Activated CD4-positive, alpha-beta memory T cell treated with anti-CD3 and anti-CD28 coated beads, Interleukin-2, amount 10 ng/mL, durations not matched to agents 7 days and 5 days (primary cell): Measurements from ENCODE around the gene DDC. TPM values are rescaled to one million over a fixed set of nuclear protein-coding genes. Genes with fewer than 3 reads are reported as not detected.

Experiments used
- CTCF ChIA-PET: fragments of 350-600 bp; sonication (Branson Sonifier 250); formaldehyde crosslinking; loops from one replicate; lab custom pipeline; 2021; ENCODE audit warnings: antibody characterized with exemption, inconsistent platforms; lab: Charles Lee
- POLR2A ChIA-PET: fragments of 350-600 bp; sonication (Branson Sonifier 250); formaldehyde crosslinking; loops from one replicate; lab custom pipeline; 2021; ENCODE audit warnings: antibody characterized with exemption; lab: Charles Lee
- DNase-seq: peaks from one replicate; pipeline ENCODE4 v3.0.0-alpha.2; 2020
- H3K27ac Mint-ChIP-seq: one replicate; pipeline ENCODE4 v1.8.0; 2021; ENCODE audit warnings: mild to moderate bottlenecking, mixed read lengths
- H3K27me3 Mint-ChIP-seq: one replicate; pipeline ENCODE4 v1.8.0; 2021; ENCODE audit warnings: mixed read lengths
- H3K36me3 Mint-ChIP-seq: one replicate; pipeline ENCODE4 v1.8.0; 2021; ENCODE audit warnings: low read depth, mixed read lengths
- H3K4me1 Mint-ChIP-seq: one replicate; pipeline ENCODE4 v1.8.0; 2021; ENCODE audit warnings: mixed read lengths
- H3K4me3 Mint-ChIP-seq: one replicate; pipeline ENCODE4 v1.8.0; 2021; ENCODE audit warnings: mild to moderate bottlenecking, mixed read lengths
- H3K9me3 Mint-ChIP-seq: one replicate; pipeline ENCODE4 v1.8.0; 2021; ENCODE audit warnings: mixed read lengths
- total RNA-seq, 2 experiments: library from RNA; stranded (reverse); gene quantifications; one replicate each; pipeline ENCODE4 v1.2.3, GENCODE V29; 2021

DDC gene
- total RNA-seq, result not detected

DNA sequence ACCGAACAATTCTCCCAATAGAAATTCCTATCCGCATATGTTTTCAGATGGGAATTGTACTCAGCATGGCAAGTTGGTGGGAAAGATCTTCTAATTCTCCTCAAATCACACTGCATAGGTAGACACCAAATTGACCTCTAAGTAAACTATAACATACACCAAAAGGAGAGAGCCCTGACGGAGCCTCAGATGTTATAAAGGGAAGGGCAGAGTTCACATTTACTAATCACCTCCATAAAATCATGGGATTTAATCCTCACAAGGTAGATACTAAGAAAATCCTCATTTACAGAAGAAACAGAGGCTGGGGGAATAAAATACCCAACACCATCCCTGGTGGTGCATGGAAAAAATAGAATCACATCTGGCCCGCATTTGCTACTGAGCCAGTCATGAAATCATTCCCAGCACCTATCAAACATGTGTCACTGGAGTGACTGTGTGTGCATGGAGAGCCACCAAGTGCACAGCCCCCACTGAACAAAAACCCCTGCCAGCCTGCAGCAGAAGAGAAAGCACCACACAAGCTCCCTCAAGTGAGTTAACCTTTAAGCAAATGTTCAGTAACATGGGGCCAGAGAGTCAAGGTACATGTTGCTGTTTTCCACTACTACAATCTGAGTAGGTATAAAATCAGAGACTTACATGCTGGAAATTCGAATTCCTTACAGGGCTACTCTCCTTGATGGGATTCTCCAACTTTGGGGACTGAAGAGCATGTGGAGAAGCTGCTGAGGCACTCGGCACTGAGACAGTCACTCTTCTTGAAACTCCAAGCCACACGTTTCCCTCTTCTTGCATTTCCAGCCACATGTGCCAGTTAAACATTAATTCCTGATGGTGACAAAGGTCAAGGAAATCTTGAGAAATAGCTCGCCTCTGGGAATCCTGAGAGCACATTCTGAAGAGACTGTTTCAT lies at the start of gene DDC:
DDC (minus strand) TSS at position 766 of the 919 bp plus-strand sequence. CDS start 21,320 bp downstream, outside the sequence.
- DNase-seq, result no peak
- CTCF ChIA-PET, result interaction anchor here (0.5 kb wide), 1 partner anchor 54 kb away, joined by 4 read pairs; no protein-coding TSS in a partner anchor
- Mint-ChIP-seq H3K9me3 (no peaks in the 10 kb centered on the region), H3K27me3 (peaks cover 28% of the 10 kb centered on the region), H3K4me3 (no peak within 1 kb of the TSS), H3K4me1 (no peaks in the 10 kb centered on the region), H3K27ac (no peak within 1 kb of the TSS), H3K36me3 (no peaks in the 10 kb centered on the region)
- POLR2A ChIA-PET, result no interaction called here

DNA sequence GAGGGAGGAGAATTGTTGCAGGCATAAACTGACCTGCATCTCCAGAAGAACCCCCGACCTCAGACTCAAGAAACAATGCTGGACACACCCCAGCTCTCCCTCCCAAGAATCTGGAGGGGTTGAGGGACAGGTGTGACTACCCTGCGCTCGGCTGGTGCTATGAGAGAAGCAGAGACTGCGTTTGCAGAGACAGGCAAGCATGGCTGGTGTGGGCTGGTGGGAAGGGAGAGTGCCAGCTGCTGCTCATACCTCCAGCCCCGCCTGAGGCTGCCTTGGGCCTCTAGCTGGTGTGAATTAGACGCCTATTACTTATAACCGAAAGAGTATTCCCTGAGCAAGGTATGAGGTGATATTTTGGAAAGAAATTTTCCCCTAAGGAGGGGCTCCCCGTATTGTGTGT lies 48.3 kb upstream of the DDC start:
- CTCF ChIA-PET, result interaction anchor here (0.9 kb wide), 1 partner anchor 547 kb away, joined by 3 read pairs; no protein-coding TSS in a partner anchor
- Mint-ChIP-seq H3K27ac (no peak overlapping the region), H3K4me3 (no peak overlapping the region), H3K27me3 (no peaks in the 10 kb centered on the region), H3K9me3 (no peaks in the 10 kb centered on the region), H3K36me3 (no peaks in the 10 kb centered on the region), H3K4me1 (peaks cover 35% of the 10 kb centered on the region)
- POLR2A ChIA-PET, result no interaction called here
- DNase-seq, result no peak

GRCh38 chr7:50612704-50613103 lies 47.5 kb upstream of the DDC start:
- Mint-ChIP-seq H3K4me1 (peaks cover 43% of the 10 kb centered on the region), H3K27me3 (no peaks in the 10 kb centered on the region), H3K36me3 (no peaks in the 10 kb centered on the region), H3K4me3 (no peak overlapping the region), H3K9me3 (no peaks in the 10 kb centered on the region), H3K27ac (no peak overlapping the region)
- CTCF ChIA-PET, result interaction anchor here (0.9 to 3.0 kb wide), 4 partner anchors 18 to 548 kb away, joined by 3 to 15 read pairs (median 4); no protein-coding TSS in a partner anchor
- DNase-seq, result no peak
- POLR2A ChIA-PET, result no interaction called here

GRCh38 chr7:50610521-50611277 lies 45.5 kb upstream of the DDC start:
- Mint-ChIP-seq H3K4me3 (no peak overlapping the region), H3K27me3 (peaks cover 2% of the 10 kb centered on the region), H3K9me3 (no peaks in the 10 kb centered on the region), H3K36me3 (peaks cover 5% of the 10 kb centered on the region), H3K27ac (peak overlapping the region; percentile 24), H3K4me1 (peaks cover 48% of the 10 kb centered on the region)
- POLR2A ChIA-PET, result interaction anchor here (0.7 to 2.5 kb wide), 8 partner anchors 9 to 497 kb away, joined by 3 to 15 read pairs (median 4); no protein-coding TSS in a partner anchor
- CTCF ChIA-PET, result interaction anchor here (0.9 to 3.0 kb wide), 6 partner anchors 9 to 518 kb away, joined by 3 to 15 read pairs (median 4); no protein-coding TSS in a partner anchor
- peak; percentile 78 for DNase-seq

DNA sequence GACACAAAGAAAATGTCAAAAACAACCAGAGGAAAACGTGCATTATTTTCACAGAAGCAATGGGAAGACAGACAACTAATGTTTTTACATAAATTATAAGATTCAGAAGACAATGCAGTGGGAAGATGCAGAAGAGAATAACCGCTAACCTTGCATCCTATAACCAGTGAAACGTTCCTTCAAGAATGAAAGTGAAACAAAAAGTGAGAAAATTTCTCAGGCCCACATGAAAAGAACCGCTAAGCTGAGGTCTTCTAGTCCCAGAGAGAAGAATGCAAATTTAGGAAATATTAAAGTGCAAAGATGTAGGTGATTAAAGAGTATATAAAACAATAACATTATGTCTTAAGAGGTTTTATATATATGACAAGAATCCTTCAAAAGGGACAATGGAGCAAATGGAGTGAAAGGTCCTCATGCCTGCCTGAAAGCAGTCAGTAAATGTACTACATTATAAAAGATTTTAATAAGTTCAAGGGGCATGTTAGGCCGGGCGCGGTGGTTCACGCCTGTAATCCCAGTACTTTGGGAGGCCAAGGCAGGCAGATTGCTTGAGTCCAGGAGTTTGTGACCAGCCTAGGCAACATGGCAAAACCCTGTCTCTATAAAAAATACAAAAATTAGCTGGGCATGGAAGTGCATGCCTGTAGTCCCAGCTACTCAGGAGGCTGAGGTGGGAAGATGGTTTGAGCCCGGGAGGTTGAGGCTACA lies 43.1 kb upstream of the DDC start:
- Mint-ChIP-seq H3K4me3 (peak overlapping the region; percentile 19), H3K9me3 (no peaks in the 10 kb centered on the region), H3K27ac (peak overlapping the region; percentile 13), H3K27me3 (peaks cover 2% of the 10 kb centered on the region), H3K36me3 (peaks cover 6% of the 10 kb centered on the region), H3K4me1 (peaks cover 43% of the 10 kb centered on the region)
- CTCF ChIA-PET, result interaction anchor here (1.0 to 1.6 kb wide), 4 partner anchors 12 to 140 kb away, joined by 4 to 8 read pairs (median 6); no protein-coding TSS in a partner anchor
- DNase-seq, result no peak
- POLR2A ChIA-PET, result interaction anchor here (0.9 to 1.9 kb wide), 6 partner anchors 10 to 140 kb away, joined by 3 to 12 read pairs (median 4); no protein-coding TSS in a partner anchor

DNA sequence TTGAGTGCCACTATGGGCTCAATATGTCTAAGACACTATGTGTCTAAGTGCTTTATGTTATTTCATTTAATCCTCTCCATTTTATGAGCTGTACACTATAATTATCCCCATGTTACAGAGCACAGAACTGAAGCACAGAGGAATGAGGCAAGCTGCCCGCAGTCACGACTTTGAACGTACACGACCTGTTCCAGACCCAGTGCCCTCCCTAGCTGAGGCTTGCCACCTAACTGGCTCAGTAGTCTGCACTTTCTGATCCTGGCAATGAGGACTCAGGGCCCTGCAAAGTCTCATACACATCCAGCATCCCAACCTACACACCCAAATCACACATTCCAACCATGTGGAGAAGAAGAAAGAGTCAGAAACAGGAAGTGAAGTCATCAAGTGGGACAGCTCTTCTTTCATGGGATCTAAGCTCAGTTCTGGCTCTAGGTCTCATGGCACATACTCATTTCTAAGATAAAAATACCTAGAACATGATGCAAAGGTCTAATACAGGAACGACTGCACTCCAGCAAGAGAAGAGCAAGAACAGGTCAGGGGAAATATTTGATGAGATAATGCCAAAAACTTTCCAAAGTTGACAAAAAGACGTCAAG lies 42.4 kb upstream of the DDC start:
- Mint-ChIP-seq H3K9me3 (no peaks in the 10 kb centered on the region), H3K4me3 (peak overlapping the region; percentile 19), H3K27me3 (peaks cover 2% of the 10 kb centered on the region), H3K36me3 (peaks cover 6% of the 10 kb centered on the region), H3K4me1 (peaks cover 43% of the 10 kb centered on the region), H3K27ac (no peak overlapping the region)
- ChIA-PET POLR2A (interaction anchor here (0.7 to 1.8 kb wide), 6 partner anchors 10 to 139 kb away, joined by 3 to 12 read pairs (median 4); no protein-coding TSS in a partner anchor), CTCF (interaction anchor here (1.0 to 1.6 kb wide), 7 partner anchors 11 to 534 kb away, joined by 4 to 8 read pairs (median 4); no protein-coding TSS in a partner anchor)
- DNase-seq, result no peak

- Mint-ChIP-seq H3K4me3 (no peak overlapping the region), H3K9me3 (no peaks in the 10 kb centered on the region), H3K27ac (no peak overlapping the region), H3K4me1 (peaks cover 29% of the 10 kb centered on the region), H3K36me3 (peaks cover 9% of the 10 kb centered on the region), H3K27me3 (peaks cover 6% of the 10 kb centered on the region)
- ChIA-PET POLR2A (no interaction called here), CTCF (no interaction called here)
- DNase-seq, result no peak
Observed at GRCh38 chr7:50605059-50605458, 39.9 kb upstream of the DDC start.

DNA sequence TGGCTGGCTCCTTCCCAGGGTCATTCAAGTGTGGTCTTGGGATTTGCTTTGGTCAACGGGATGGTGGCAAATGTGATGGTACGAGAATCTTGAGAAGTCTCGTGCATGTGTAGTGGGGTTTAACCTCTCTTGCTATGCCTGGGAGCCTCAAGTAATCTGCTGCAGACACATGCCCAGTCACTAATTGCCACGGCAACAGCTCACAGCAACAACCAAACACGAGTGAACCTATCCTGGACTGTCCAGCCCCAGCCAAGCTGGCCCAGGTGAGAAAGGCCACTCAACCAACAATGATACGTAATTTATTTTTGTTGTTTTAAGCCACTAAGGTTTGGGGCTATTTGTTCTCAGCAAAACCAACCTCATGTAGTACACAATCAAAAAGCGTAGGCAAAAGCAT lies 38.1 kb upstream of the DDC start:
- Mint-ChIP-seq H3K27me3 (peaks cover 6% of the 10 kb centered on the region), H3K4me1 (peaks cover 20% of the 10 kb centered on the region), H3K4me3 (no peak overlapping the region), H3K36me3 (peaks cover 9% of the 10 kb centered on the region), H3K27ac (no peak overlapping the region), H3K9me3 (no peaks in the 10 kb centered on the region)
- ChIA-PET POLR2A (no interaction called here), CTCF (interaction anchor here (1.5 kb wide), 1 partner anchor 12 kb away, joined by 3 read pairs; no protein-coding TSS in a partner anchor)
- no peak for DNase-seq

DNA sequence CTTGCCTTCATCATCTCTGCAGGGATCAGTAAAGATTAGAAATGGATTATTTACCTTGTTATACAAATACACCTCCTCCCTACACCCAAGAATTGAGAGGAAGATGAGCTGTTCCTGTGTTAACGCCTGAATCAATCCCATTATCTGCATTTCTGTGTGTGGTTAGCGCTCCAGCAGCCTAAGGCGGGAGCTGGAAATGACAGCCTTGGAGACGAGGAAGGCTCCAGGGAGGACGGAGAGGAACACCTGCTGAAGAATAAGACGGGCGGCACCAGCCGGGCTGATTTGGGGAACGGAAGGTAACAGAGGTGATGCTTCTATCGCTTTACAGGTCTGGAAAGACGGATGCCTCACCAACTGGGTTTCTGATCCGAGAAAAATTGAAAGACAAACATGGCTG lies 34.2 kb upstream of the DDC start:
- H3K4me1 Mint-ChIP-seq, result peaks cover 35% of the 10 kb centered on the region
- POLR2A ChIA-PET, result interaction anchor here (1.4 kb wide), 1 partner anchor 10 kb away, joined by 4 read pairs; no protein-coding TSS in a partner anchor
- CTCF ChIA-PET, result interaction anchor here (0.9 to 7.0 kb wide), 2 partner anchors 18 to 34 kb away, joined by 3 to 37 read pairs; no protein-coding TSS in a partner anchor

DNA sequence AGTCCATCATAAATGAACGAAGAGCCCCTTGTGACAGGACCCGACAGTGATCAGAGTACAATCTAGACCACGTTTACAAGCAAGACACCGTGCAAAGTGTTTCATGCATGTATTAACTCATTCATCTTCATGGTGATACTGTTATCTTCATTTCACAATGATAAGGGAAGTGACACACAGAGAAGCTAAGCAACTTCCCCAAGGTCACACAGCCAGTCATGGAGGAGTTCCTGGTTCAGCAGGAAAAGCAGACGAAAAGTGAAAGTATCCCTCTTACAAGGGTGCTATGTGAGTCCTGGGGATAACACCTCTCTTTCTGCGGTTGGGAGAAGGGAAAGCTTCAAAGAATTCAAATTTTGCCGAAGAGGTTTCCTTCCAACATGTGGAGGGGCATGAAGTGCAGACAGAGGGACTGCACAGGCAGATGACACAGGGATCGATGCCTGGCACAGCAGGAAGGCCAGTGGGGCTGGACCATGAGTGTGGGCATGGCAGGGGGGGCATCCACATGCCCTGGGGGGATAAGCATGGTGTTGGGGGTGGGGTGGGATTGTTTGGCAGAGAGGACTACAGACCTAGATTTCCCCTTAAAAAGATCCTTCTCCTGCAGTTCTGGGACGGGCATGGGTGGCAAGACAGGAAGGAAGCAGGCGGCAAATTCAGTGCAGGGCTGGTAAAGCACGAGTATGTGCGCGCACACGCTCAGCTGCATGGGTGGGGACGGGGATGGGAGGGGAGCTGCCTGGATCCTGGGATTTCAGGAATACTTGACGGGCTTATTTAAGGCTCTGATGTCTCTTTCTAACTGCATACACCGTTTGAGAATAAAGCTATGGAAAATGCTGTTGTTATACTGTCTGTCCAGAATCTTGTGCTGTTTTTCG lies 33.5 kb upstream of the DDC start:
- H3K4me1 Mint-ChIP-seq, result peaks cover 42% of the 10 kb centered on the region
- no peak overlapping the region for H3K4me3 Mint-ChIP-seq
- H3K9me3 Mint-ChIP-seq, result no peaks in the 10 kb centered on the region
- H3K36me3 Mint-ChIP-seq, result peaks cover 2% of the 10 kb centered on the region
- DNase-seq, result no peak
- peaks cover 4% of the 10 kb centered on the region for H3K27me3 Mint-ChIP-seq
- ChIA-PET CTCF (interaction anchor here (0.9 to 7.0 kb wide), 3 partner anchors 19 to 130 kb away, joined by 3 to 37 read pairs (median 3); no protein-coding TSS in a partner anchor), POLR2A (interaction anchor here (1.0 to 1.7 kb wide), 3 partner anchors 9 to 62 kb away, joined by 3 to 8 read pairs (median 4); no protein-coding TSS in a partner anchor)
- H3K27ac Mint-ChIP-seq, result no peak overlapping the region

More for the DNA sequence above, 34.2 kb upstream of the DDC start:
- no peak for DNase-seq
- Mint-ChIP-seq H3K36me3 (peaks cover 2% of the 10 kb centered on the region), H3K4me3 (no peak overlapping the region), H3K27ac (no peak overlapping the region), H3K9me3 (no peaks in the 10 kb centered on the region), H3K27me3 (peaks cover 4% of the 10 kb centered on the region)

GRCh38 chr7:50596484-50596883 lies 31.3 kb upstream of the DDC start:
- peaks cover 4% of the 10 kb centered on the region for H3K27me3 Mint-ChIP-seq
- no peaks in the 10 kb centered on the region for H3K9me3 Mint-ChIP-seq
- H3K4me3 Mint-ChIP-seq, result no peak overlapping the region
- CTCF ChIA-PET, result interaction anchor here (0.5 to 7.0 kb wide), 5 partner anchors 12 to 79 kb away, joined by 4 to 37 read pairs (median 8); no protein-coding TSS in a partner anchor
- H3K4me1 Mint-ChIP-seq, result peaks cover 46% of the 10 kb centered on the region
- H3K27ac Mint-ChIP-seq, result no peak overlapping the region
- H3K36me3 Mint-ChIP-seq, result peaks cover 12% of the 10 kb centered on the region
- POLR2A ChIA-PET, result interaction anchor here (1.7 kb wide), 1 partner anchor 65 kb away, joined by 8 read pairs; no protein-coding TSS in a partner anchor
- no peak for DNase-seq
